Measurements from ENCODE around the gene JPH3.

GRCh38 chr16:87592018-87592712 is 10.1 kb upstream of the JPH3 start:
- TF ChIP-seq CTCF (conservative IDR thresholded peaks at IDR 0.05; ENCODE audit: low read depth, low read length) (no peak), EZH2 (IDR thresholded peaks at IDR 0.05; ENCODE audit: borderline replicate concordance, low read depth, low read length, poor library complexity, severe bottlenecking) (no peak)

All from A673 (cell line).